Trophoblast cell (in vitro differentiated cells and primary cell): ENCODE measurements around the gene SPOCK1.
A peak's percentile ranks its signal among the peaks of the same experiment; 100 is the strongest.

Experiments
- DNase-seq, 2 donors: peaks; one replicate each; pipeline ENCODE4 v3.0.0-alpha.2; 2016
- H2AFZ ChIP-seq: 2 replicates; pipeline ENCODE4 v1.6.1; 2013; ENCODE audit warnings: low read length, moderate library complexity, mild to moderate bottlenecking; ENCODE audit not compliant: insufficient read depth, poor library complexity
- H2AK5ac ChIP-seq: 2 replicates; pipeline ENCODE4 v1.6.1; 2013; ENCODE audit warnings: mild to moderate bottlenecking, low read length
- H2BK120ac ChIP-seq: 2 replicates; pipeline ENCODE4 v1.6.1; 2013; ENCODE audit warnings: low read length, mild to moderate bottlenecking, moderate library complexity; ENCODE audit not compliant: insufficient read depth, poor library complexity
- H2BK12ac ChIP-seq: 2 replicates; pipeline ENCODE4 v1.6.1; 2013; ENCODE audit warnings: mild to moderate bottlenecking, low read length, moderate library complexity
- H2BK5ac ChIP-seq: 2 replicates; pipeline ENCODE4 v1.6.1; 2013; ENCODE audit warnings: low read length, low read depth, moderate library complexity, mild to moderate bottlenecking; ENCODE audit not compliant: poor library complexity
- H3K14ac ChIP-seq: 2 replicates; pipeline ENCODE4 v1.6.1; 2013; ENCODE audit warnings: mild to moderate bottlenecking, low read length
- H3K18ac ChIP-seq: 2 replicates; pipeline ENCODE4 v1.6.1; 2013; ENCODE audit warnings: mild to moderate bottlenecking, low read length
- H3K23ac ChIP-seq: 2 replicates; pipeline ENCODE4 v1.6.1; 2013; ENCODE audit warnings: low read length
- H3K27ac ChIP-seq: 2 replicates; pipeline ENCODE4 v1.5.1; 2013; ENCODE audit warnings: low read depth, mild to moderate bottlenecking, inconsistent platforms, low read length, moderate library complexity
- H3K27me3 ChIP-seq: 2 replicates; pipeline ENCODE4 v1.6.1; 2013; ENCODE audit warnings: inconsistent platforms, mild to moderate bottlenecking, low read length, moderate library complexity; ENCODE audit not compliant: insufficient read depth
- H3K36me3 ChIP-seq, 2 experiments: 1 replicate in 1 of 2; 2 replicates in 1 of 2; pipeline ENCODE4 v1.6.1; 2013; ENCODE audit warnings: low read length in 2 of 2, mild to moderate bottlenecking in 2 of 2, moderate library complexity in 1 of 2; ENCODE audit not compliant: insufficient read depth in 2 of 2, control insufficient read depth in 1 of 2
- H3K4ac ChIP-seq: 2 replicates; pipeline ENCODE4 v1.6.1; 2013; ENCODE audit warnings: low read depth, mild to moderate bottlenecking, low read length, moderate library complexity
- H3K4me1 ChIP-seq, 2 experiments: 1 replicate in 1 of 2; 2 replicates in 1 of 2; pipeline ENCODE4 v1.6.1; 2013; ENCODE audit warnings: low read length in 2 of 2, mild to moderate bottlenecking in 2 of 2, moderate library complexity in 1 of 2; ENCODE audit not compliant: insufficient read depth in 2 of 2, control insufficient read depth in 1 of 2
- H3K4me2 ChIP-seq: 2 replicates; pipeline ENCODE4 v1.6.1; 2013; ENCODE audit warnings: inconsistent platforms, mild to moderate bottlenecking, low read length, moderate library complexity
- H3K4me3 ChIP-seq: 2 replicates; pipeline ENCODE4 v1.5.1; 2013; ENCODE audit warnings: mild to moderate bottlenecking, low read depth, low read length, inconsistent platforms
- H3K79me1 ChIP-seq: one replicate; pipeline ENCODE4 v1.6.1; 2013; ENCODE audit warnings: low read length
- H3K79me2 ChIP-seq: 2 replicates; pipeline ENCODE4 v1.6.1; 2013; ENCODE audit warnings: low read length, mild to moderate bottlenecking; ENCODE audit not compliant: control insufficient read depth, insufficient read depth, poor library complexity
- H3K9ac ChIP-seq: 2 replicates; pipeline ENCODE4 v1.6.1; 2013; ENCODE audit warnings: mild to moderate bottlenecking, low read length
- H3K9me3 ChIP-seq: 2 replicates; pipeline ENCODE4 v1.6.1; 2013; ENCODE audit warnings: low read depth, mild to moderate bottlenecking, control low read depth, inconsistent platforms, low read length; ENCODE audit not compliant: insufficient read depth
- H4K12ac ChIP-seq: 2 replicates; pipeline ENCODE4 v1.6.1; 2013; ENCODE audit warnings: low read depth, mild to moderate bottlenecking, low read length, moderate library complexity
- H4K8ac ChIP-seq: 2 replicates; pipeline ENCODE4 v1.6.1; 2013; ENCODE audit warnings: low read depth, mild to moderate bottlenecking, low read length, moderate library complexity
- H4K91ac ChIP-seq: one replicate; pipeline ENCODE4 v1.6.1; 2013; ENCODE audit warnings: low read depth, mild to moderate bottlenecking, low read length, moderate library complexity
- WGBS: extraction: QIAGEN DNeasy Blood & Tissue Kit; methylation state at CpG from one replicate; pipeline ENCODE4 v1.1.7; 2013; ENCODE audit warnings: missing lambda C conversion rate; ENCODE audit not compliant: insufficient read length, insufficient coverage; ENCODE audit errors: extremely low coverage; 5-methylcytosine and 5-hydroxymethylcytosine counted together

The SPOCK1 gene

DNA sequence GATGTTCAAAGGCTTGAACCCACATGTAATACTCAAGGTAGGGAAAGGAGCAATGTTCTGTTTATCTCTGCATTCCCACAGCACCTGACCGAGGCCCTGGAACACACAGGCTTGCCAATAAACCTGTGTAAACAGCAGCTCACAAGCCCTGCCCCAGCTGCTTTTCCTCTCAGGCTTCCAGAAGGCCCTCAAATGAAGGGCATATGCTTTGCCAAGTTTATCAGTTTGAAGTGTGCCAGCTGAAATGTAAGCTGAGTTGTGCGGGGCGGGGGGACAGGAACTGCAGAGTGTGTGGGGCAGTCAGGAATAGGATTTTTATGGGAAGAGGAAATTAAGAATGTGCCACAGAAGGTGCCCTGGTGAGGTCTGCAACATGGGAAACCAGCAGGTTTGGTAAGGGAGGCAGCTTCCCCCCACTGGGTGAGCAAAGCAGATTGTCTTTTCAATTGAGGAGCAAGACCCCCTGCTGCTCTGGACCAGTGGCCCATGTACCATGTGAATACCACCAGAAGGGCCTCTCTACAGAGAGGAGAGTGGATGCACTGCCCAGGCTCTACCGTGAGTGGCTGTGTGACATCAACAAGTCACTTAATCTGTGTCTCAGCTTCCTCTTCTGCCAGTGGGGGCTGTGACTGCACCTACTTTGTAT lies 194.8 kb downstream of the SPOCK1 start:
- no peak overlapping the region for H4K8ac ChIP-seq

DNA sequence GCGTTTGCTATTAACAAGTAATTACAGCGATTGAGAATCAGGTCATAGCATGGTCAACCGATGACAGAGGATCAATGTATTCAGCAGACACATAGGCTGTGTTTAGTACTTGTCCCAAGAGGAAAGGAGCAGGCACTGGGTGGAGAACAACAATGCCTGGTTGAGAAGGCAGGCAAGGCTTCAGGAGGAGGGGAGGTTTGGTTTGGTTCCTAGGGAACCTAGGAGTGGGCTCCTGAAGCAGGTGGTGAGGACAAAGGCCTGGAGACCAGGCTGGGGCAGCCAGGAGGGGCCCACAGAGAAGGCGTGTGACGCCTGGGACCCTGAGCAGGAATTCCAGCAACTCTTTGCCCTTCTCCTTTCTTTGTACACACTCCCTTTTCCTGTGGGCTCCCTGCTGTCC lies 195.6 kb downstream of the SPOCK1 start:
- Histone ChIP-seq H2BK5ac (no peak overlapping the region), H4K8ac (no peak overlapping the region), H3K9ac (no peak overlapping the region), H3K4ac (no peak overlapping the region), H3K4me1 (peaks cover 2% of the 10 kb centered on the region in 2 experiments), H3K9me3 (no peaks in the 10 kb centered on the region), H3K4me2 (no peak overlapping the region), H4K12ac (no peak overlapping the region), H3K18ac (no peak overlapping the region), H2BK120ac (no peak overlapping the region), H3K79me1 (no peaks in the 10 kb centered on the region), H3K79me2 (no peaks in the 10 kb centered on the region), H3K36me3 (no peaks in the 10 kb centered on the region), H4K91ac (no peak overlapping the region), H2AFZ (no peak overlapping the region), H2BK12ac (no peak overlapping the region), H2AK5ac (no peak overlapping the region), H3K14ac (no peak overlapping the region), H3K27ac (no peak overlapping the region), H3K4me3 (no peak overlapping the region), H3K23ac (no peak overlapping the region), H3K27me3 (no peaks in the 10 kb centered on the region)
- DNase-seq = no peak
- WGBS = no CpG with 5 or more reads among the region's 5 CpGs

More for the DNA sequence above, 194.8 kb downstream of the SPOCK1 start:
- H2BK12ac ChIP-seq = no peak overlapping the region
- H2AK5ac ChIP-seq = no peak overlapping the region
- H3K4me3 ChIP-seq = no peak overlapping the region
- no CpG with 5 or more reads among the region's 4 CpGs for WGBS
- H2BK120ac ChIP-seq = no peak overlapping the region
- H3K36me3 ChIP-seq = no peaks in the 10 kb centered on the region
- peaks cover 2% of the 10 kb centered on the region in 2 experiments for H3K4me1 ChIP-seq
- H3K9me3 ChIP-seq = no peaks in the 10 kb centered on the region
- no peak overlapping the region for H4K12ac ChIP-seq
- no peaks in the 10 kb centered on the region for H3K27me3 ChIP-seq
- no peak overlapping the region for H3K4ac ChIP-seq
- no peak overlapping the region for H4K91ac ChIP-seq
- no peak overlapping the region for H3K18ac ChIP-seq
- H2AFZ ChIP-seq = no peak overlapping the region
- H3K14ac ChIP-seq = no peak overlapping the region
- H3K27ac ChIP-seq = no peak overlapping the region
- no peak for DNase-seq
- H3K9ac ChIP-seq = no peak overlapping the region
- H3K79me2 ChIP-seq = no peaks in the 10 kb centered on the region
- H2BK5ac ChIP-seq = no peak overlapping the region
- no peaks in the 10 kb centered on the region for H3K79me1 ChIP-seq
- no peak overlapping the region for H3K23ac ChIP-seq
- no peak overlapping the region for H3K4me2 ChIP-seq

DNA sequence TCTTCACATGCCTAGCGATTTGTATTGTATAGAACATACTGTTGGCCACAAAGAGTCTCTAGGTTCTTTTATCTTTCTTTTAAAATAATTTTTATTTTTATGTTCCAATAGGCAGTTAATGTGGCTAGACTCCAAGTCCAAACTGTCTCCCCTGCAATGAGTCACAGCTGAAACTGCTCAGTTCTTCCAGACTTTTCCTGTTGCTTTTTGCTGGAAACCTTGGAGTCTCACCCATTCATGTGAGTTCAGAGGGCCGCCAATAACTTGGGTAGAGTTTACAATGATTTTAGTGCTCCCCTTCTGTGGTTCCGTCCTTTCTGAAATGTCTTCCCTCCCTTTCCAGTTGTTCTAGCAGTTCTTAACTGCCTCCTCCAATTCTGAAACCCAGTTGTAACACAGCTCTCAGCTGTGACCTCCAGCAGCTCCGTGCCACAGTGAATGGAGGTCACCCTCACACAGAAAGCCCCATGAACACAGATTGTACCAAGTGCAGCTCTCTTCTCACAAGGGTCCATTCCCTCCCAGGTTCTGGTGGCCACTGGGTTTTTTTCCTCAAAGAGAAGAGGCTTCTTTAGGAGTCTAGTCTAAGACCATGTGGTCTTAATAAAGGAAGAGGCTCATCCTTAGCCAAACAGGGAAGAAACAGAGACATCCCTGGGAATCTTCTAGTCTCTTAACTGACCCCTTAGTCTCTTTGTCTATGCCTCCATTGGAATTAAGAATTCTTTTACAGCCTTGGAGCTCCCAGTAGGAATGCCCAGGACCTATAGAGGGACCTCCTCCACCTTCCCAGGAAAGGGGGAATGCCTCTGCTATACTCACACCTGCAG lies 198.5 kb downstream of the SPOCK1 start:
- H3K18ac ChIP-seq = no peak overlapping the region
- no peaks in the 10 kb centered on the region for H3K79me1 ChIP-seq
- H3K4me3 ChIP-seq = no peak overlapping the region
- H3K4me2 ChIP-seq = no peak overlapping the region
- no peaks in the 10 kb centered on the region for H3K27me3 ChIP-seq
- no peak overlapping the region for H4K91ac ChIP-seq
- no CpG with 5 or more reads among the region's 4 CpGs for WGBS
- H3K27ac ChIP-seq = no peak overlapping the region
- no peak overlapping the region for H2BK120ac ChIP-seq
- no peaks in the 10 kb centered on the region for H3K4me1 ChIP-seq
- H2BK12ac ChIP-seq = no peak overlapping the region
- no peak overlapping the region for H2AK5ac ChIP-seq
- peak overlapping the region; percentile 55 for H3K23ac ChIP-seq
- H4K12ac ChIP-seq = no peak overlapping the region
- no peak overlapping the region for H4K8ac ChIP-seq
- no peak overlapping the region for H3K14ac ChIP-seq
- no peaks in the 10 kb centered on the region for H3K36me3 ChIP-seq
- DNase-seq = no peak
- no peak overlapping the region for H2BK5ac ChIP-seq
- no peak overlapping the region for H3K4ac ChIP-seq
- no peaks in the 10 kb centered on the region for H3K79me2 ChIP-seq
- no peak overlapping the region for H3K9ac ChIP-seq
- no peaks in the 10 kb centered on the region for H3K9me3 ChIP-seq
- no peak overlapping the region for H2AFZ ChIP-seq

DNA sequence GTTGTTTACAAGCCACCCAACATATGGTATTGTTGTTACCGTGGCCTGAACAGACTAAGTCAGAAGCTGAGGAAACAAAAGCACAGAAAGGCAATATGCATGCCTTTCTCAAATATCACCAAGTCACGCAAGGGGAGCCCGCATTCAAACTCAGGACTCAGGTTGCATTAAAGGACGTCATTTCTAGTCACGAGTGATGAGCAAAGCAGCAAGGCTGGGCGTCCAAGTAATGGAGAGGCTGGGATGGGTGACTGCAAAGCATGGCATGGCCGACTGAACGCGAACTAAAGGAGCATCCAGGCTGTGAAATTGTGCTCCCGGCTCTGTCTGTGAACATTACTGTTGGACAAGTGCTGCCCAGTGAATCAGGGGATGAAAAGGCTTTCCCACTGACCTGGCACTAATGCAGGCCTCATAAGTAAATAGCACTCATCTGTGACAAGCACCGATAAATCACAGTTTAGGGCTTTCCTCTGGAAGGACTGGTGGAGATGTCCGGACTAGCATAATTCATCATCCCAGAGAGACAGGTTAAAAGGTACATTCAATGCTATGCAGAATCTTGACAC lies 202.8 kb downstream of the SPOCK1 start:
- Histone ChIP-seq H2BK12ac (no peak overlapping the region), H3K27ac (no peak overlapping the region), H2AFZ (no peak overlapping the region), H3K4ac (no peak overlapping the region), H4K12ac (no peak overlapping the region), H3K4me3 (no peak overlapping the region), H3K79me1 (no peaks in the 10 kb centered on the region), H3K9ac (no peak overlapping the region), H3K4me1 (no peaks in the 10 kb centered on the region), H3K18ac (no peak overlapping the region), H3K23ac (no peak overlapping the region), H2BK5ac (no peak overlapping the region), H2AK5ac (no peak overlapping the region), H3K79me2 (no peaks in the 10 kb centered on the region), H3K14ac (no peak overlapping the region), H3K9me3 (no peaks in the 10 kb centered on the region), H4K8ac (no peak overlapping the region), H3K27me3 (no peaks in the 10 kb centered on the region), H4K91ac (no peak overlapping the region), H3K36me3 (no peaks in the 10 kb centered on the region), H3K4me2 (no peak overlapping the region), H2BK120ac (no peak overlapping the region)
- no CpG with 5 or more reads among the region's 12 CpGs for WGBS
- peak in 1 of 2 donors; percentile 25 for DNase-seq
